Activated naive CD8-positive, alpha-beta T cell treated with anti-CD3 and anti-CD28 coated beads, Interleukin-2, amount 10 ng/mL, durations not matched to agents 7 days and 5 days (primary cell): ENCODE data around the gene CEACAM19. TPM values are rescaled to one million over a fixed set of nuclear protein-coding genes. Genes with fewer than 3 reads are reported as not detected.
"Not testable (repeated sequence)": the region's sequence is repeated elsewhere in the genome, so short reads cannot be mapped to it uniquely, and the experiment has no call there.

Experiments
- ATAC-seq: fragments of 150-1000 bp; cut with Tn5 transposase; one replicate; pipeline ENCODE4 v1.10.0; 2021; ENCODE audit warnings: low read depth, moderate library complexity
- POLR2A ChIA-PET: fragments of 350-600 bp; sonication (Branson Sonifier 250); formaldehyde crosslinking; loops from one replicate; lab custom pipeline; 2021; ENCODE audit warnings: antibody characterized with exemption; lab: Charles Lee
- DNase-seq: peaks from one replicate; pipeline ENCODE4 v3.0.0; 2021
- H3K27ac Mint-ChIP-seq: one replicate; pipeline ENCODE4 v1.8.0; 2022; ENCODE audit warnings: mild to moderate bottlenecking, mixed read lengths
- H3K27me3 Mint-ChIP-seq: one replicate; pipeline ENCODE4 v1.8.0; 2022; ENCODE audit warnings: mild to moderate bottlenecking, moderate library complexity, mixed read lengths
- H3K36me3 Mint-ChIP-seq: one replicate; pipeline ENCODE4 v1.8.0; 2021; ENCODE audit warnings: mild to moderate bottlenecking, mixed read lengths
- H3K4me1 Mint-ChIP-seq: one replicate; pipeline ENCODE4 v1.8.0; 2021; ENCODE audit warnings: mixed read lengths
- H3K4me3 Mint-ChIP-seq: one replicate; pipeline ENCODE4 v1.8.0; 2022; ENCODE audit warnings: mild to moderate bottlenecking, moderate library complexity, mixed read lengths
- H3K9me3 Mint-ChIP-seq: one replicate; pipeline ENCODE4 v1.8.0; 2021; ENCODE audit warnings: mixed read lengths
- total RNA-seq, 2 experiments: library from RNA; stranded (reverse); gene quantifications; one replicate each; pipeline ENCODE4 v1.2.3, GENCODE V29; 2021

CEACAM19 gene, protein sequence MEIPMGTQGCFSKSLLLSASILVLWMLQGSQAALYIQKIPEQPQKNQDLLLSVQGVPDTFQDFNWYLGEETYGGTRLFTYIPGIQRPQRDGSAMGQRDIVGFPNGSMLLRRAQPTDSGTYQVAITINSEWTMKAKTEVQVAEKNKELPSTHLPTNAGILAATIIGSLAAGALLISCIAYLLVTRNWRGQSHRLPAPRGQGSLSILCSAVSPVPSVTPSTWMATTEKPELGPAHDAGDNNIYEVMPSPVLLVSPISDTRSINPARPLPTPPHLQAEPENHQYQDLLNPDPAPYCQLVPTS
- under 1 TPM in 1 of 2 experiments, not detected in 1; 0.40 TPM for total RNA-seq

GRCh38 chr19:44671400-44671799 lies at the start of gene CEACAM19:
CEACAM19 (plus strand) TSS chr19:44671482; CDS start chr19:44671932, 450 bp downstream.
- Mint-ChIP-seq H3K4me1 (no peaks in the 10 kb centered on the region), H3K9me3 (no peaks in the 10 kb centered on the region), H3K4me3 (no peak within 1 kb of the TSS), H3K36me3 (no peaks in the 10 kb centered on the region), H3K27me3 (no peaks in the 10 kb centered on the region), H3K27ac (no peak within 1 kb of the TSS)
- ATAC-seq (no peak), DNase-seq (no peak)
- POLR2A ChIA-PET = no interaction called here

- DNase-seq (no peak), ATAC-seq (no peak)
- H3K27me3 Mint-ChIP-seq = peaks cover 4% of the 10 kb centered on the region
- no peak overlapping the region for H3K27ac Mint-ChIP-seq
- no peak overlapping the region for H3K4me3 Mint-ChIP-seq
- POLR2A ChIA-PET = no interaction called here
- H3K9me3 Mint-ChIP-seq = no peaks in the 10 kb centered on the region
- no peaks in the 10 kb centered on the region for H3K4me1 Mint-ChIP-seq
- H3K36me3 Mint-ChIP-seq = no peaks in the 10 kb centered on the region
Observed at GRCh38 chr19:44623080-44623479, 48.2 kb upstream of the CEACAM19 start.

DNA sequence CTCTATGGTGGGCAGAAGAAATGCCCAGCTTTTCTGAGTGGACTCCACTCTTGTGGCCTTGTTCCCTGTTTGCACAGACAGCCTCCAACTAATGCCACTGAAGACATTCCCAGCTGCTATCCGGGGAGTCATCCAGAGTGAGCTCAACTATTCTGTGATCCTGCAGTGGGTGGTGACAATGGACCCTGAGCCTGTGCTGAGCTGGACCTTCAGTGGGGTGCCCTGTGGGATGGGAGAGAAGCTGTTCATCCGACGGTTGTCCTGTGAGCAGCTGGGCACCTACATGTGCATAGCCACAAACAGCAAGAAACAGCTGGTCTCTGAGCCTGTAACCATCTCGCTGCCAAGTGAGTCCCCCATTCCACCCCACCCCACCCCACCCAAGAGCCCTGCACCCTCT lies 47.7 kb upstream of the CEACAM19 start:
- no peak for ATAC-seq
- POLR2A ChIA-PET = no interaction called here
- Mint-ChIP-seq H3K27me3 (peaks cover 4% of the 10 kb centered on the region), H3K4me1 (no peaks in the 10 kb centered on the region), H3K9me3 (no peaks in the 10 kb centered on the region), H3K4me3 (no peak overlapping the region), H3K27ac (no peak overlapping the region), H3K36me3 (no peaks in the 10 kb centered on the region)
- no peak for DNase-seq

- Mint-ChIP-seq H3K27ac (no peak overlapping the region), H3K4me3 (no peak overlapping the region), H3K36me3 (no peaks in the 10 kb centered on the region), H3K9me3 (peaks cover 2% of the 10 kb centered on the region), H3K27me3 (peaks cover 4% of the 10 kb centered on the region), H3K4me1 (no peaks in the 10 kb centered on the region)
- POLR2A ChIA-PET = no interaction called here
- DNase-seq = no peak
- no peak for ATAC-seq
Observed at GRCh38 chr19:44624840-44625354, 46.4 kb upstream of the CEACAM19 start.

DNA sequence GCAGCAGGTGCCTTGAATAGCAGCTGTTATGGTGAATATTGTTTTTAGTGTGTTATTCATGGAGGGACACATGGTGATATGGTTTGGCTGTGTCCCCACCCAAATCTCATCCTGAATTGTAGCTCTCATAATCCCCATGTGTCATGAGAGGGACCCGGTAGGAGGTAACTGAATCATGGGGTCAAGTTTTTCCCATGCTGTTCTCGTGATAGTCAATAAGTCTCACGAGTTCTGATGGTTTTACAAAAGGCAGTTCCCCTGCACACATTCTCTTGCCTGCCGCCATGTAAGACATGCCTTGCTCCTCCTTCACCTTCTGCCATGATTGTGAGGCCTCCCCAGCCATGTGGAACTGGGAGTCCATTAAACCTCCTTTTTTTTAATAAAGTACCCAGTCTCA lies 45.6 kb upstream of the CEACAM19 start:
- ATAC-seq, H3K9me3 Mint-ChIP-seq, H3K4me1 Mint-ChIP-seq, H3K27ac Mint-ChIP-seq, POLR2A ChIA-PET, DNase-seq, H3K27me3 Mint-ChIP-seq, H3K36me3 Mint-ChIP-seq, H3K4me3 Mint-ChIP-seq: not testable (repeated sequence)

- no peak overlapping the region for H3K4me3 Mint-ChIP-seq
- POLR2A ChIA-PET = no interaction called here
- peaks cover 2% of the 10 kb centered on the region for H3K9me3 Mint-ChIP-seq
- ATAC-seq (no peak), DNase-seq (no peak)
- no peak overlapping the region for H3K27ac Mint-ChIP-seq
- no peaks in the 10 kb centered on the region for H3K36me3 Mint-ChIP-seq
- H3K27me3 Mint-ChIP-seq = peaks cover 6% of the 10 kb centered on the region
- no peaks in the 10 kb centered on the region for H3K4me1 Mint-ChIP-seq
Observed at GRCh38 chr19:44626048-44626624, 45.1 kb upstream of the CEACAM19 start.

DNA sequence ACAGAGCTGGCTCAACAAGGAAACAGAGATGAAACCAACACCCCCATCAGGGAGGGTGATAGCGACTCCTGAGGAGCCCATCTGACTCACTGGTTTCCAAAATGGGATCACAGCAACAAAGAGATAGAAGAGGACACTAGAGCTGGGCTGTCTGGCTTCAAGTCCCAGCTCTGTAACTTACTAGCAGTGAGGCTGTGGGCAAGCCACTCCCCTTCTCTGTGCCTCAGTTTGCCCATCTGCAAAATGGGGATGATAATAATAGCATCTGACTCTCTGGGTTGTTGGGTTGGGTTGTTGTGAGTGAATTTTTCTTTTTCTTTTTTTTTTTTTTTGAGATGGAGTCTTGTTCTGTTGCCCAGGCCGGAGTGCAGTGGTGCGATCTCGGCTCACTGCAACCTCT lies 43.7 kb upstream of the CEACAM19 start:
- no peak for DNase-seq
- Mint-ChIP-seq H3K9me3 (peaks cover 2% of the 10 kb centered on the region), H3K4me1 (no peaks in the 10 kb centered on the region), H3K36me3 (no peaks in the 10 kb centered on the region), H3K27me3 (peaks cover 8% of the 10 kb centered on the region), H3K4me3 (no peak overlapping the region), H3K27ac (no peak overlapping the region)
- POLR2A ChIA-PET = no interaction called here
- ATAC-seq = no peak

DNA sequence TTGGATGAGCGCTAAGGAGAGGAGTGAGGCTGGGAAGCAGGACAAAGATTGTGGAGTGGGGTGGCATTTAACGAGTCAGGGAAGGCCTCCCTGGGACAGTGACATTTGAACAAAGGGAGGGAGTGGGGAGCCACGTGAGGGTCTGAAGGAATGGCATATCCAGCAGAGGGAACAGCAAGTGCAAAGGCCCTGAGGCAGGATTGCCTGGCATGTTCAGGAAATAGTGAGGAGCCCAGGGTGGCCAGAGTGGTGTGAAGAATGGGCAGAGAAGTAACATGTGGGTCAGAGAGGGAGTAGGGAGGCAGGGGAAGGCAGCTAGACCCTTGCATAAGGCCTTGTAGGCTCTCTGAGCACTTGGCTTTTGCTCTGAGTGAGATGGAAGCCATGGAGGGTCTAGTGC lies 42.5 kb upstream of the CEACAM19 start:
- DNase-seq (no peak), ATAC-seq (no peak)
- POLR2A ChIA-PET = interaction anchor here (0.6 kb wide), 1 partner anchor 18 kb away, joined by 3 read pairs; no protein-coding TSS in a partner anchor
- peaks cover 2% of the 10 kb centered on the region for H3K9me3 Mint-ChIP-seq
- no peak overlapping the region for H3K27ac Mint-ChIP-seq
- no peak overlapping the region for H3K4me3 Mint-ChIP-seq
- no peaks in the 10 kb centered on the region for H3K4me1 Mint-ChIP-seq
- peaks cover 8% of the 10 kb centered on the region for H3K27me3 Mint-ChIP-seq
- no peaks in the 10 kb centered on the region for H3K36me3 Mint-ChIP-seq

DNA sequence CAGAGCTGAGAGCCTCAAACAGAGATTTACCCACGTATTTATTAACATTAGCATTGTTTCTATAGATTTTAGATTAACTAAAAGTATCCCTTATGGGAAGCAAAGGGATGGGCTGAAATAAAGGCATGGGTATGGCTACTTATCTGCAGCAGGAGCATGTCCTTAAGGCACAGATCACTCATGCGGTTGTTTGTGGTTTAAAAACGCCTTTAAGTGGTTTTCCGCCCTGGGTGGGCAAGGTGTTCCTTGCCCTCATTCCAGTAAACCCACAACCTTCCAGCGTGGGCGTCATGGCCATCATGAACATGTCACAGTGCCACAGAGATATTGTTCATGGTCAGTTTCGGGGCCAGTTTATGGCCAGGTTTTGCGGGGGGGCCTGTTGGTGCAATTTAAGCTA lies 39.7 kb upstream of the CEACAM19 start:
- POLR2A ChIA-PET, DNase-seq, H3K4me1 Mint-ChIP-seq, ATAC-seq, H3K4me3 Mint-ChIP-seq, H3K9me3 Mint-ChIP-seq, H3K36me3 Mint-ChIP-seq, H3K27ac Mint-ChIP-seq: not testable (repeated sequence)
- peaks cover 22% of the 10 kb centered on the region for H3K27me3 Mint-ChIP-seq

GRCh38 chr19:44634058-44634457 lies 37.2 kb upstream of the CEACAM19 start:
- ATAC-seq, H3K9me3 Mint-ChIP-seq, POLR2A ChIA-PET, H3K36me3 Mint-ChIP-seq, H3K27ac Mint-ChIP-seq, H3K4me1 Mint-ChIP-seq, H3K4me3 Mint-ChIP-seq, DNase-seq: not testable (repeated sequence)
- peaks cover 21% of the 10 kb centered on the region for H3K27me3 Mint-ChIP-seq

GRCh38 chr19:44634785-44635184 lies 36.5 kb upstream of the CEACAM19 start:
- Mint-ChIP-seq H3K27me3 (peaks cover 21% of the 10 kb centered on the region), H3K9me3 (peaks cover 2% of the 10 kb centered on the region), H3K27ac (no peak overlapping the region), H3K36me3 (no peaks in the 10 kb centered on the region), H3K4me3 (no peak overlapping the region), H3K4me1 (no peaks in the 10 kb centered on the region)
- no peak for ATAC-seq
- no peak for DNase-seq
- POLR2A ChIA-PET = no interaction called here

- no peaks in the 10 kb centered on the region for H3K36me3 Mint-ChIP-seq
- POLR2A ChIA-PET = no interaction called here
Observed at GRCh38 chr19:44635581-44636438, 35.5 kb upstream of the CEACAM19 start.

More at GRCh38 chr19:44635581-44636438, 35.5 kb upstream of the CEACAM19 start:
- Mint-ChIP-seq H3K4me3 (no peak overlapping the region), H3K9me3 (peaks cover 2% of the 10 kb centered on the region), H3K27me3 (peaks cover 21% of the 10 kb centered on the region), H3K4me1 (no peaks in the 10 kb centered on the region), H3K27ac (no peak overlapping the region)
- ATAC-seq (no peak), DNase-seq (no peak)
